LNCaP clone FGC (cell line): ENCODE measurements around the gene RGCC.

Experiments
- DNase-seq: peaks from one replicate; pipeline ENCODE4 v3.0.0-alpha.2; 2011; ENCODE audit warnings: low read depth
- H3K4me3 ChIP-seq: 2 replicates; pipeline ENCODE4 v1.5.1; 2011; ENCODE audit warnings: mild to moderate bottlenecking, low read depth, low read length, control low read depth
- CTCF ChIP-seq: IDR thresholded peaks from 2 replicates; pipeline ENCODE4 v1.5.1; 2012; ENCODE audit warnings: mild to moderate bottlenecking; ENCODE audit not compliant: control insufficient read depth, insufficient read depth; ENCODE audit errors: extremely low read depth

Gene RGCC

DNA sequence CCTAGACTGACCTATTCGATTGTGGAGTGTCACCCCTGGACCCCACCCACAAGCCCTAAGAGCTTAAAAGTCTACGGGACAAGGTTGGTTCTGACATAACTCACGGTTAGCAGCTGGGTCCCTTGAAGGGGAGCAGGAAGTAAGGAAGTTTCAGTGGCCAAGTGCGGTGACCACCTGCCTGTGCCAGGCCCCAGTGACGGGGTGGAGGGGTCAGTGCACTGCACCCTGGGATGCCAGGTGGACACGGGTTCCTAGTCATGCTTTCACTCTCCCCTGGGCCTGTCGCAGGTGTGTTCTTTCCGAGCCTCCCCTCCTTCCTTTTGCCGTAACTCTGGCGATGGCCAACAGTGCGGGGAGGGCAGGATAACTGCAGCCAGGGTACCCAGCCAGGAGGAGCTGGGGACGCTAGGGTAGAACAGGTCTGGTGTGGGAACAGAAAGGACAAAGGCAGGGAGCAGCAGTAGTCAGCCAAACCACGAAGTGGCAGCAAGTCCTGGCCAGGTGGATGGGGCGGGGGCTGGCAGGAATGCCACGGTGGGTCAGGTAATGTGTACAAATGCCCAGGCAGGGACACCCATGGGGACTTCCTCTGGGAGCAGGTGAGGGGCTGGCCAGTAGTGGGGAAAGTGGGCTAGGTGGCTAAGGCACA lies 58.3 kb downstream of the RGCC start:
- no peak overlapping the region for H3K4me3 ChIP-seq
- no peak for DNase-seq
- no peak for TF ChIP-seq CTCF

DNA sequence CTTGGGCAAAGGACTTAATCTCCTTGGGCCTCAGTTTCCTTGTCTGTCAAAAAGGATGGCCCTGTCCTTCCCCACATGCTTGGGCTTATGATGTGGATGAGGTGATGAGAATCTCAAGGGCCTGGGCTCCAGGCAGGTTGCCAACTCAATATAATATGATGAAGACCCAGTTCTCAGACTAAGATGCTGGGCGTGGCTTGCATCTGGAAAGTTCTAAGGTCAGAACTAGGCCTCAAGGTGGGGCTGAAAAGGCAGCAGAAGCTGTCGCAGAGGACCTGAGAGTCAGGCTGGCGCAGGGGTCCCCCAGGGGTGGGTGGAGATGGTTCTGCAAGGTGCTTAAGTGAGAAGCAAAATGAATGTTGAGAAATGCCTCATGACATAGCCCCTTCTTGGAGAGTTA lies 58.8 kb downstream of the RGCC start:
- TF ChIP-seq CTCF, result no peak
- DNase-seq, result no peak

GRCh38 chr13:41516760-41517159 lies 59.4 kb downstream of the RGCC start:
- no peak for DNase-seq
- H3K4me3 ChIP-seq, result no peak overlapping the region
- no peak for TF ChIP-seq CTCF

More for the DNA sequence above, 58.8 kb downstream of the RGCC start:
- H3K4me3 ChIP-seq, result no peak overlapping the region

DNA sequence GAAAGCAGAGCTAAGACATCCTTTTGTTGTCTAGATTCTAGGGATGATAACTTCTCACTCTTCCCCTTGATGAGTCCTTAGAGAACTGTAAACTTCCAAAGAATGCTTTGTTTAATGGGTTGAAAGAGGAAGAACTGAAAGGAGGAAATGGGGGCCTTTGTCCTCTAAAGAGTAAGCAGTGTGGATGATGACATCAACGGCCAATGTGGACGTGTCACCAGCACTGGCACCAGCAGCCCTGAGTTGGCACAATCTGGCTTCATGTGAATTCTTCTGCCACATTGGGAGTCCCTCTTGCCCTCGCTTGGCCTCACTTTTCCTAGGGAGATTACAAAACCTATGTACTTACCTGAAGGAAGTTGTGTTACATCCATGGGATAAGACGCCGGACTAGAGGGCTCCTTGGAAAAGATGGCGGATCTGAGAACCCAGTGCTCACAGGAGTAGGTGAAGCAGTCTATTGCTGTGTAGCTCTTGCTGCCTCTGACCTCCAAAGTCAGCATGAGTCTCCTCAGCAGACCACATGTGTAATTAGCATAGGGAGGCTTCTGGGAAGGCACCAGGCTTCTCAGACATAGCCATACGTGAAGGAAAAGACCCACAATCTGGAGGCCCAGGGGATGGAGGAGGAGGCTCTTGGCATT lies 62.8 kb downstream of the RGCC start:
- H3K4me3 ChIP-seq, result no peak overlapping the region
- no peak for DNase-seq
- no peak for TF ChIP-seq CTCF
